ENCODE measurements around the gene KIFBP. TPM values are rescaled to one million over a fixed set of nuclear protein-coding genes. Genes with fewer than 3 reads are reported as not detected.

Gene KIFBP
- total RNA-seq, 1 donor from 2014 or later = 26.9 TPM

- H3K36me3 Mint-ChIP-seq = no peaks in the 10 kb centered on the region
- H3K27me3 Mint-ChIP-seq = peaks cover 11% of the 10 kb centered on the region
- TF ChIP-seq CTCF (conservative IDR thresholded peaks at IDR 0.05) = no peak
- no peaks in the 10 kb centered on the region for H3K9me3 Mint-ChIP-seq
- no peak overlapping the region for H3K27ac Mint-ChIP-seq
- H3K4me3 Mint-ChIP-seq = no peak overlapping the region
- peaks cover 5% of the 10 kb centered on the region for H3K4me1 Mint-ChIP-seq (ENCODE audit: unreplicated experiment)
- no peak for DNase-seq (ENCODE audit: extremely low spot score, unreplicated experiment)
Observed at GRCh38 chr10:69060127-69060798, 71.7 kb downstream of the KIFBP start.

GRCh38 chr10:69061305-69062161 lies 72.9 kb downstream of the KIFBP start:
- Mint-ChIP-seq H3K36me3 (no peaks in the 10 kb centered on the region), H3K4me3 (no peak overlapping the region), H3K9me3 (no peaks in the 10 kb centered on the region), H3K4me1 (ENCODE audit: unreplicated experiment) (peaks cover 5% of the 10 kb centered on the region), H3K27ac (no peak overlapping the region), H3K27me3 (peaks cover 11% of the 10 kb centered on the region)
- no peak for DNase-seq (ENCODE audit: extremely low spot score, unreplicated experiment)
- no peak for TF ChIP-seq CTCF (conservative IDR thresholded peaks at IDR 0.05)

GRCh38 chr10:69062901-69063300 lies 74.3 kb downstream of the KIFBP start:
- Mint-ChIP-seq H3K27me3 (peaks cover 11% of the 10 kb centered on the region), H3K4me3 (no peak overlapping the region), H3K27ac (no peak overlapping the region), H3K36me3 (no peaks in the 10 kb centered on the region), H3K9me3 (no peaks in the 10 kb centered on the region), H3K4me1 (ENCODE audit: unreplicated experiment) (peaks cover 5% of the 10 kb centered on the region)
- no peak for DNase-seq (ENCODE audit: extremely low spot score, unreplicated experiment)
- TF ChIP-seq CTCF (conservative IDR thresholded peaks at IDR 0.05) = no peak

GRCh38 chr10:69064762-69065328 lies 76.2 kb downstream of the KIFBP start:
- DNase-seq (ENCODE audit: extremely low spot score, unreplicated experiment) = no peak
- peaks cover 8% of the 10 kb centered on the region for H3K27me3 Mint-ChIP-seq
- no peak overlapping the region for H3K4me3 Mint-ChIP-seq
- H3K9me3 Mint-ChIP-seq = no peaks in the 10 kb centered on the region
- H3K4me1 Mint-ChIP-seq (ENCODE audit: unreplicated experiment) = peaks cover 5% of the 10 kb centered on the region
- no peaks in the 10 kb centered on the region for H3K36me3 Mint-ChIP-seq
- no peak overlapping the region for H3K27ac Mint-ChIP-seq
- TF ChIP-seq CTCF (conservative IDR thresholded peaks at IDR 0.05) = no peak

GRCh38 chr10:69065406-69066361 lies 77.1 kb downstream of the KIFBP start:
- no peak overlapping the region for H3K4me3 Mint-ChIP-seq
- no peak for TF ChIP-seq CTCF (conservative IDR thresholded peaks at IDR 0.05)
- no peaks in the 10 kb centered on the region for H3K9me3 Mint-ChIP-seq
- peaks cover 5% of the 10 kb centered on the region for H3K4me1 Mint-ChIP-seq (ENCODE audit: unreplicated experiment)
- H3K36me3 Mint-ChIP-seq = no peaks in the 10 kb centered on the region
- no peak overlapping the region for H3K27ac Mint-ChIP-seq
- no peak for DNase-seq (ENCODE audit: extremely low spot score, unreplicated experiment)
- H3K27me3 Mint-ChIP-seq = peaks cover 10% of the 10 kb centered on the region

All from type B pancreatic cell (in vitro differentiated cells).